ENCODE measurements around the gene ODAPH.
"Not testable (repeated sequence)": the region's sequence is repeated elsewhere in the genome, so short reads cannot be mapped to it uniquely, and the experiment has no call there.

The ODAPH gene, protein sequence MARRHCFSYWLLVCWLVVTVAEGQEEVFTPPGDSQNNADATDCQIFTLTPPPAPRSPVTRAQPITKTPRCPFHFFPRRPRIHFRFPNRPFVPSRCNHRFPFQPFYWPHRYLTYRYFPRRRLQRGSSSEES
- total RNA-seq = 0.75 reads per million

DNA sequence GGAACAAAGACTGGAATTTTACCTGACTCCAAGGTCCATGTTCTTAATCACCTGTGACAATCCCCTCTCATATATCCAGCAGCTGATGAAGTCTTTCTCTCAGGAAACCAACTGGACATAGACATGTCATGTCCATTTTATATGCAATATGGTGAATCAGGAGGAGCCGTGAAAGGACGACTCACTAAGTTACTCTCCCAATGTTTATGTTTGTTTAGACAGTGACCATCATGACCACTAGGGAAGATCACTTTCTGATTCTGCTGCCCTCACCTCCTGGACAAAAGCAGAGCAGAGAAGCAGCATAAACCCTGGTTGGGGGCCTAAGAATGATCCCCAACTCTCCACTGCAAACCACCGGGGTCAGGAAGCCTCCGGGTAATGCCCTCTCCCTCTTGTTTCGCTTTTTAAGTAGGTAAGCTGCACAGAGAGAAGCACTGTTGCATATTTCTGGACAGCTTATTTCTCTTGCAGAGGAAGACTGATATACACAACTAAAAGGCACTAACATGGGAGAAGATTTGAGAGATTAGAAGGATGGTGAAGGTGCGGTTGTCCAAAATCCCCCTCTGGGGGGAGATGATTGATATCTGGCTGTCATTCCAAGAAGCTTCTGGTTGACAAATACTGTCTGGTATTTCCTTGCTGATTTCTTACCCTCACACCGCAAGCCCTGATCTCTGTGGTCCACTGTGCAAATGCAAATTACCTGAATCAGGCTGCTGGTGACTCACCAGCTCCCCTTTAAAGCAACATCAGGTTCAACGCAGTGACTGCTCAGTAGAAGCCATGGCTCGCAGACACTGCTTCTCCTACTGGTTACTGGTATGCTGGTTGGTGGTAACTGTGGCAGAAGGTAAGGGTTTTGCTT is at the start of gene ODAPH:
ODAPH (plus strand) TSS at position 773 of the 871 bp plus-strand sequence; CDS start at position 790, 17 bp downstream.
- no peak for DNase-seq

DNA sequence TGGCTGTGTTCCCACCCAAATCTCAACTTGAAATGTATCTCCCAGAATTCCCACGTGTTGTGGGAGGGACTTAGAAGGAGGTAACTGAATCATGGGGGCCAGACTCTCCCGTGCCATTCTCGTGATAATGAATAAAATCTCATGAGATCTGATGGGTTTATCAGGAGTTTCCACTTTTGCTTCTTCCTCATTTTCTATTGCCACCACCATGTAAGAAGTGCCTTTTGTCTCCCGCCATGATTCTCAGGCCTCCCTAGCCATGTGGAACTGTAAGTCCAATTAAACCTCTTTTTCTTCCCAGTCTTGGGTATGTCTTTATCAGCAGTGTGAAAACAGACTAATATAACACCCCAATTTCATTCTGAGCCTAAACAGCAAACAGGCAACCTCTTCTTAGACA is 46.3 kb upstream of the ODAPH start:
- not testable (repeated sequence) for DNase-seq

DNA sequence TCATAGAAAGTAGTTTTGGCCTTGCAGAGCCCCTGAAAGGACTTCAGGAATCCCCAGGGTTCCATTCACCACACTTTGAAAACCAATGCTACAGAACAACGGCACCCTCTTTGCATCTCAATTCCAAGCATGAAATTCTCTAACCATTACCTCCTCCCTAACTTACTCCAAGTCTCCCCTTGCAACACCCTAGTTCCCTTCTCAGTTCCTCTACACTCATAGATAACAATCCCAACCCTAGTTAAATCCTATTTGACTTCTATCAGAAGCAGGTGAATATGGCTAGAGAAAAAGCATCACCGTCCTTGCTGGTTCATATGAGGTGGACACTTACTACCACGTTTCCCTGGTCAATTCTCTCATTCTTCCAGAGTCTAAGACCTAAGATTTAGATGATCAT is 44.0 kb upstream of the ODAPH start:
- DNase-seq = no peak

DNA sequence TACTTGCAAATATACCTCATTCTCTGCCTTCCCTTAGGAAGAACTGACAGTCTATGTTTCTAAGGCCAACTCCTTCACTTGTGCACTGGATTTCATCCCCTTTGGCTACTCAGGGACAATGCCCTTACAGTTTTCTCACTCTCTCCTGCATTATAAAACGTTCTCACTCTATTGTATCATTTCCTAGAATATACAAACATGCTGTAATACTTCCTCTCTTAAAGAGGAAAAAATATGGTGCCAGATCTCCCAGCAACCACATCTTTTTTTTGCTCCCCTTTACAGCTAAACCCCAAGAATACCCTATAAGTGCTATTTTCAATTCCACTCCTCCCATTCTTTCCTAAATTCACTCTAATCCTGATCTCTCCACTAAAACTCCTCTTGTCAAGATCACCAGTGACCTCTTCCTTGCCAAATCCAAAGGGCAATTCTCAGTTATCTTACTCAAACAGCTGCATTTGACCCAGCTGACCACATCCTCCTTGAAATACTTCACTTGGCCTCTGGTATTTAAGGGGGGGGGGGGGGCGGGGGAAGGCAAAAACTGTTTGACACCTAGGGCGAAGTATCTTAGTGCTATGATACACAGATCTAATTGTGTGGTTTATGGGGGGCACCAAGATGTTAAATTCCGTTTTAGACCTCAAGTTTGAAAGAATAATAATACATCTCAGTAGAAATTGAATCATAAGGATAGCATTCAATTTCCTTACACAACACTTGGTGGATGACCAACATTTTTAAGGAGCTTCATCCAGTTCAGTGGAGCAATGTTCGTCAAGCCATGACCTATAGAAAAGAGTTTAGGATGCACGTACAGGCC is 43.3 kb upstream of the ODAPH start:
- DNase-seq = no peak

DNA sequence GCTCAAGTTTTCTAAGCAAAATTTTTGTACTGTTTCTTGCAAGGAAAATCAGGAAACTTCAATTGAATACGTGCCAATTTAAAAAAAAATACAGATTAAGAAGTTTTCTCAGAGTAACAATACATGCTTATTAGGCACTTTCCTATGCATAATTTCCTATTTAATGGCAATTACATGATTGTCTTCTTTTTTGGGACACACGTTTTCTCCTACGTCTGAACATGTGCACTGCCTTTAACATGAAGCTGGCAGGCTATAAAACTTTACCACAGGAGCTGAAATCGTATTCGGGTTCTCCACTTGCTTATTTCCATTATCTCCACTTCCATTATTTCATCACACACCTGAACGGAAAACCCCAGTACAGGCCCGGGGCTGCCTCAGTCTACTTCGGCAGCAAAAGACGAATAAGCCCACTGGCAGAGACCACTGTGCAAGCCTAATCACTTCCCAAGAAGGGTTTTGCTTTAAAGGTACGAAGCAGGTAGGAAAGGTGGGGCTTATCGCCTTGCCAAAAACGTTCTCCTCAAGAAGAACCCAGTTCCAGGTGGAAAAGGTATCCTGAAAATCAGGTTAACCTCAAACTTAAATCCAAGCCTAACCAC is 42.2 kb upstream of the ODAPH start:
- no peak for DNase-seq

DNA sequence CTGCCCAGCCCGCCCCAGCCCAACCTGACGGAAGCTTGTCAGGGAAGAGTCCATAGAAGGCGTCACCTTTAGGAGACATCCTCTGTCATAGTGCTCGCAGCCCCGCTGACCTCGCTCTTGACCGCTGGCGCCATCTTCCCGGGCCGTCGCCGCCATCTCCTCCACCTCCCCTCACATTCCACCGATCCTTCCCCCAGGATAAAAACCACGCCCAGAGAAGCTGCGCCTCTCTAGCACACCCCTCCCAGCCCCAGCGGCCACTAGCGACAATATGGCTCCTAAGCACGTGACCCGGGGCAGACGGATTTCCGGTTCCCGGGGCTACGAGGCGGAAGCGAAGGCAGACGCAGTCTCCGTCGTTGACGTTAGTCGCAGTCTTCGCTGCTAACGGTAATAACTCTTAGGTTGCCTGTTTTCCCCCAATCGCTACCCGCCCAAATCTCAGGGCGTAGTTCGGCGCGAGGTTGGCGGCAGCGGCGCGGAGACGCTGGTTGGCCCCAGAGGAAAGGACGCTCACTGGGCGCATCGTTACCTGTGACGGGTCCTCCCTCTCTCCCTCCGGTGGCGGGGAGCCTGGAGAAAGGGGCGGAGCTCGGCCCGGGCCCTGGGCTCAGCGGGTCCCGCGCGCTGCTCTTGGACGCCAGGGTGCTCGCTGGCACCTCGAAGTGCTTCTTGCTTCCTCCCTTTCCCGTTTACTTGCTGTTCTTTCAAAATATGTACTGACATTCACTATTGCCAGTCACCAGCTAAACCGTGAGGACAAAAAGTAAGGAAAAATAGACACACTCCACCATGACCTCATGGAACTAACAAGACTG is 41.5 kb upstream of the ODAPH start, which contains the start of the genes RCHY1 and THAP6:
RCHY1 (minus strand) TSS at position 273 of the 818 bp plus-strand sequence; CDS start at position 156, 117 bp downstream.
THAP6 (plus strand) TSS at position 343 of the 818 bp plus-strand sequence. CDS start 980 bp downstream, outside the sequence.
- peak; percentile 94 for DNase-seq

DNA sequence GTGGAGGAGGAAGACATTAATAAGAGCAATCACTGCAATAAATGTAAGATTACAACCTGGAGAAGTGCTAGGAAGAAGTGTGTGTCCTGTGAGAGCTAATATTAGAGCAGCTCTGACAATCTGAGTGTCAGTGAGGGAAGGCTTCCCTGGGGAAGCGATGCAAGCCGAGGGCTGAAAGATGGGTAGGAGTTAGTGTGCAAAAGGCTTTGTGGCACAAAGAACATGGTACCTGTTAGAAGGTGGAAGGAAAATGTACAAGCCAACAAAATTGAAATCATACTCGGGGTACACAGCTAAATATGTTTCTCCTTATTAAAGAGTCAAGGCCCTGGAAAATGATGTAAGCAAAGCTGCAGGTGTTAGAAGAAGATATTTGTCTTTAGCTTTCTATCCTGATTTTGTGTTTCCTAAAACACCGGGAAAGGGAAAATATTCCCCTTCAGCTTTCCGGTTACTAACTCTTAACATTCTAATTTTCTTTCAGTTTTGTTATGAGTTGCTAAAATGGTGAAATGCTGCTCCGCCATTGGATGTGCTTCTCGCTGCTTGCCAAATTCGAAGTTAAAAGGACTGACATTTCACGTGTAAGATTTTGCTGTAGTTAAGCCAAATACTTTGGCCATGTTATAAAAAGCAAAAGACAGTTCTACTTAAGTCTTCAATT is 40.8 kb upstream of the ODAPH start:
- peak; percentile 11 for DNase-seq

DNA sequence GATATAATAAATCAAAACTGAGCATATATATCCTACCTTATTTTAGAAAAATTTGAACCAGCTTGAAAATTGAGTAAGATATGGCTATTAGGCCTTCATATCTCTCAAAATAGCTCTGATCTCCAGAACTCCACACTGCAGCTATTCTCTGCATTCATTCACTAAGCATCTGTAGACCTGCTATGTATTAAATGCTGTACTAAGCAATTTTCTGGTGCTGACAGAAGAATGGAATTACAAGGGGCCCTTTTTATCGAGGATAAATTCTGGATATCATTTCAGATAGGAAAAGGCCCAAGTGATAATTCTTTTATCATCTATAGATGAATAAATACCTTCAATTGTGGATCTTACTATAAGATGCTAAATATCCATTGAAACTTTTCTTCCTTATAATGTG is 39.7 kb upstream of the ODAPH start:
- no peak for DNase-seq

DNA sequence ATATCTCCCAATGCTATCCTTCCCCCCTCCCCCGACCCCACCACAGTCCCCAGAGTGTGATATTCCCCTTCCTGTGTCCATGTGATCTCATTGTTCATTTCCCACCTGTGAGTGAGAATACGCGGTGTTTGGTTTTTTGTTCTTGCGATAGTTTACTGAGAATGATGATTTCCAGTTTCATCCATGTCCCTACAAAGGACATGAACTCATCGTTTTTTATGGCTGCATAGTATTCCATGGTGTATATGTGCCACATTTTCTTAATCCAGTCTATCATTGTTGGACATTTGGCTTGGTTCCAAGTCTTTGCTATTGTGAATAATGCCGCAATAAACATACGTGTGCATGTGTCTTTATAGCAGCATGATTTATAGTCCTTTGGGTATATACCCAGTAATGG is 36.4 kb upstream of the ODAPH start:
- DNase-seq = not testable (repeated sequence)

DNA sequence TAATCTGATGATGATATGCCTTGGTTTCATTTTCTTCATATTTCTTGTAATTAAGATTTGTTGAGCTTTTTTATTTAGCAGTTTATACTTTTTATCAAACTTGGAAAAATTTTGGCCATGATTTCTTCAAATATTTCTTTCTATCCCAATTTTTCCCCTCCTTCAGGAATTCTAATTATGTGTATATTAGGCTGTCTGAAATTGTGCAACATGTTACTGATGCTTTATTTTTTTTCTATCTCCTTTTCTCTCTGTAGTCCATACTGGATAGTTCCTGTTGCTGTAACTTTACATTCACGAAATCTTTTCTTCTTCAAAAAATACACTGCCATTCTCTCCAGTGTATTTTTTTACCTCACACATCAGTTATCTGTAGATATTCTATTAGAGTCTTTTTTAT is 30.8 kb upstream of the ODAPH start:
- no peak for DNase-seq

DNA sequence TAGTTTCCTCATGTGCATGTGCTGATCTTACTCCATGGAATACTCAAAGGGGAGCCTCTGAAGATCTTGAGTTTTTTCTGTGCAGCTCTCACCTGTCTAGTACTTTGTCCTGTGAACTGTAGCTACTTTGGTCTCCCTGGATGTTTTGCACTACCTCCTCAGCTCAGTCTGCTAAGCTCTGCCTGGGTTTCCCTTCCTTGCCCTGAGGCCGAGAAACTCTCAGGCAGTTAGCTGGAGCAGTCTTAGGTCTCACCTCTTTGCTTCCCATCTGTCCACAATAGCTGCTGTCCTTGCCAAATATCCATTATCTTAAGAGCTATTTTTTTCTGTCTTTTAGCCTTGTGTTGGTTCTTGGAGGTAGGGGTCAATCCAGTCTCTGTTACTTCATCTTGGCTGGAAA is 30.0 kb upstream of the ODAPH start:
- no peak for DNase-seq

DNA sequence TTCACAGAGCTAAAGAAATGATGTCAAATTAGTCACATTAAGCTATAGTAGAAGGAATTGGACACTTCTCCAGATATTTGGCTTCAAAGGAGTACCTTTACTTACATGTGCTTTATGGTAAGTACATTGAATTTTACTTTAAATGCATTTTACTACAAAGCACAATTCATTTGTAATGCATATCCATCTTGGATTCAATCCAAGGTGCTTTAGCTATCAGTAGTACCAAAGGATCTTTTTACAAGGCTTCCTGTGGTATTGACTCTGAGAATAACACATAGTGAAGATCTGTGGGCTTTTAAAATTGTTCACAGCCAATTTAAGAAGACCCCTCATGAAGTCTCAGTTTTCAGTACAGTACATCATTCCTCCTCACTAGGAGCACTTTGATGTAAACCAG is 28.4 kb upstream of the ODAPH start:
- no peak for DNase-seq

DNA sequence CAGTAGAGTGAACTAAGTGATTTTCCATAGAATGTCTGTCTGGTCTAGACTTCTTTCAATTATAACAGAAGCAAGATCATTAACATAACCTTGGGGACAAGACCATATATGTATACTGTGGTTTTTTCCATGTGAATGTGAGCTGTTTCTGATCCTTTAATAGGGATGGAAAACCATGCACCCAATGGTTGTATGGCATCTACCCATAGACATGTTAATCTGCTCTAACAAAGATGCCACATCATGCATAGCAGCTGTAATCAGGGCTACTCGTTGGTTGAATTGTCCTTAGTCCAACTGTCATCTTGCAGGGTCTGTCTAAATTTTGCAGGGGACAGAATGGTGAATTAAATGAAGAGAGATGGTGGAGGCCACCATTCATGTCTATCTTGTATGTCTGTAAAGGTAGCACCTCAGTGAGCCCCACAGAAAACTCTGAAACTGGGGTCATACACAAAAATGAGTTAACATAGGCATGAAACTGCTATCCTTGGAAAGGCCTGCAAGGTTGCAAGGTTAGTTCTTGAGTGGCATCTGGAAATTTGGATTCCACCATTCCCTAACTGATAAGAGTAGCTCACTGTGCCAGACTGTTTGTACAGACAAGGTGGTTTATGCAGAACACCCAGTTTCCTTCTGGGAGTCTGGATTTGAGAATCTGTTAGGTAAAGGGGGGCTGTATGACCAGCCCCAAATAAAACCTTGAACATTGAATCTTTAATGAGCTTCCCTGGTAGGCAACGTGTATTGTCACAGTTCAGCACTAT is 25.1 kb upstream of the ODAPH start:
- no peak for DNase-seq

DNA sequence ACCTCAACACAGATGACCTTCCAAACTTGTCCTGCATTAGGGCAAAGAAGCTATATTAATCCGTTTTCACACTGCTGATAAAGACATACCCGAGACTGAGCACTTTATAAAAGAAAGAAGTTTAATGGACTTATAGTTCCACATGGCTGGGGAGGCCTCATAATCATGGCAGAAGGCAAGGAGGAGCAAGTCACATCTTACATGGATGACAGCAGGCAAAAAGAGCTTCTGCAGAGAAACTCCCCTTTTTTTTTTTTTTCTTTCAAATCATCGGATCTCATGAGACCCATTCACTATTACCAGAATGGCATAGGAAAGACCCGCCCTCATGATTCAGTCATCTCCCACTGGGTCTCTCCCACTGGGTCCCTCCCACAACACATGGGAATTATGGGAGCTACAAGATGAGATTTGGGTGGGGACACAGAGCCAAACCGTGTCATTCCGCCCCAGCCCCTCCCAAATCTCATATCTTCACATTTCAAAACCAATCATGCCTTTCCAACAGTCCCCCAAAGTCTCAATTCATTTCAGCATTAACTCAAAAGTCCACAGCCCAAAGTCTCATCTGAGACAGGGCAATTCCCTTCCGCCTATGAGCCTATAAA is 24.2 kb upstream of the ODAPH start:
- not testable (repeated sequence) for DNase-seq

DNA sequence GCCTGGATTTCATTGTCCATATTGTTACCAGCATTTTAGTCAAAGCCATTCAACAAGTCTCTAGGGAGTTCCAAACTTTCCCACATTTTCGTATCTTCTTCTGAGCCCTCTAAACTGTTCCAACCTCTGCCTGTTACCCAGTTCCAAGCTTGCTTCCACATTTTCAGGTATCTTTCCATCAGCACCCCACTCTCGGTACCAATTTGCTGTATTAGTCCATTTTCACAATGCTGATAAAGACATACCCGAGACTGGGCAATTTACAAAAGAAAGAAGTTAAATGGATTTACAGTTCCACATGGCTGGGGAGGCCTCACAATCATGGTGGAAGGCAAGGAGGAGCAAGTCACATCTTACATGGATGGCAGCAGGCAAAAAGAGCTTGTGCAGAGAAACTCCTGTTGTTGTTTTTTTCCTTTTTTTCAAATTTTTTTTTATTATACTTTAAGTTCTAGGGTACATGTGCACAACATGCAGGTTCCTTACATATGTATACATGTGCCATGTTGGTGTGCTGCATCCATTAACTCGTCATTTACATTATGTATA is 22.5 kb upstream of the ODAPH start:
- not testable (repeated sequence) for DNase-seq

DNA sequence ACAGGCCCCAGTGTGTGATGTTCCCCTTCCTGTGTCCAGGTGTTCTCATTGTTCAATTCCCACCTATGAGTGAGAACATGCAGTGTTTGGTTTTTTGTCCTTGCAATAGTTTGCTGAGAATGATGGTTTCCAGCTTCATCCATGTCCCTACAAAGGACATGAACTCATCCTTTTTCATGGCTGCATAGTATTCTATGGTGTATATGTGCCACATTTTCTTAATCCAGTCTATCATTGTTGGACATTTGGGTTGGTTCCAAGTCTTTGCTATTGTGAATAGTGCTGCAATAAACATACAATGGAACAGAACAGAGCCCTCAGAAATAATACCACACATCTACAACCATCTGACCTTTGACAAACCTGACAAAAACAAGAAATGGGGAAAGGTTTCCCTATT is 21.9 kb upstream of the ODAPH start:
- DNase-seq = not testable (repeated sequence)

DNA sequence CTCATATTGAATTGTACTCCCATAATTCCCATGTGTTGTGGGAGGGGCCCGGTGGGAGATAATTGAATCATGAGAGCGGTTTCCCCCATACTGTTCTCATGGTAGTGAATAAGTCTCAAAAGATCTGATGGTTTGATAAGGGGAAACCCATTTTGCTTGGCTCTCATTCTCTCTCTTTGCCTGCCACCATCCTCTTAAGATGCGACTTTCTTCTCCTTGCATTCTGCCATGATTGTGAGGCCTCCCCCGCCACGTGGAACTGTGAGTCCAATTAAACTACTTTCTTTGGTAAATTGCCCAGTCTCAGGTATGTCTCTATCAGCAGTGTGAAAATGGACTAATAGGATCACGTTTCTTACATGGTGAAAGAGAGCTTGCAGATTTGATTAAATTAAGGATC is 18.6 kb upstream of the ODAPH start:
- DNase-seq = not testable (repeated sequence)

DNA sequence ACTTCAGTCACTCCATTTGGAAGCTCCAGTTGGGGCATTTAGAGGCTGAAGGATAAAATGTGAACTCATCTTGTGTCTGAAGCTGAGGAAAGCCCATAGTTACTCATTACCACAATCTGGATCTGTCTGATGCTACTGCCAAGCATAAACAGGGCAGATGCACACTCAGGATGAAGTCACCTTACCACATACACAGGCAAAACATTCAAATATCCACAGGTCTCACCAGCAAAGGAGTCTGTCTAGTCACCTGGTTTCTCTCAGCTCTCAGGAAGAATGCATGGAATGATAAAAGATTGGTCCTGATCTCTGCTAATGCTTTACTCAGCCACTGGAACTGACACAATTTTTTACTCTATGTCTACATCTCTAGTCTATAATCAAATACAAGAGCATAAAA is 13.0 kb upstream of the ODAPH start:
- no peak for DNase-seq

DNA sequence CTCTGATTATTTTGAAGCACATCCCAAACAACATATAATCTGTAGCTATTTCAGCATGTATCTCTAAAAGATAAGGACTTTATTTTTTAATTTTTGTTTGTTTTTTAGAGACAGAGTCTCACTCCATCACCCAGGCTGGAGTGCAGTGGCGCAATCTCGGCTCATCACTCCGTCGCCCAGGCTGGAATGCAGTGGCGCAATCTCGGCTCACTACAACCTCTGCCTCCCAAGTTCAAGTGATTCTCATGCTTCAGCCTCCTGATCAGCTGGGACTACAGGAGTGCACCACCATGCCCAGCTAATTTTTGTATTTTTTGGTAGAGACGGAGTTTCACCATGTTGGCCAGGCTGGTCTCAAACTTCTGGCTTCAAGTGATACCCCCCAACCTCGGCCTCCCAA is 11.6 kb upstream of the ODAPH start:
- not testable (repeated sequence) for DNase-seq

DNA sequence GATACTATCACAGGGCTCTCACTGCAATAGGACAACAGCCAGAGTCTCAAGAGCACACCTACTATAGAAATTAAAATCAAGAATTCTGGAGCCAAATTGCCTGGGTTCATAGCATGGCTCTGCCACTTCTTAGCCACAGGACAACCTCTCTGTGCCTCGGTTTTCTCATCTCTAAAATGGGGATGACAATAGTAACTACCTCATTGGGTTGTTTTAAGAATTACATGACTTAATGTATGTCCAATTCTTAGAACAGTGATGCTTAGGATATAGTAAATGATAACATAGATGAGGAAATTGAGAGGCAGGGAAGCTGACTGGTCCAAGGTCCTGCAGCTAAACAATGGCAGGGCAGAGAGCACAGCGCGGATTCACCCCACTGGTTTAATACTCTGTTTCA is 11.0 kb upstream of the ODAPH start:
- no peak for DNase-seq
